Heart right ventricle (tissue), 16 donors: Measurements from ENCODE around the gene SLIT3. TPM values are rescaled to one million over a fixed set of nuclear protein-coding genes. Genes with fewer than 3 reads are reported as not detected.

ENCODE experiments used
- ATAC-seq, 8 donors: fragments of 200-7000 bp; cut with Tn5 transposase; one replicate each; pipeline ENCODE4 v1.9.1; 2020; ENCODE audit warnings: mild to moderate bottlenecking in 8 of 8, moderate library complexity in 8 of 8, moderate number of reproducible peaks in 1 of 8
- DNase-seq, 2 donors: peaks; one replicate each; pipeline ENCODE4 v3.0.0-alpha.2; 2020
- H3K27ac ChIP-seq, 10 donors: fragments of 200-600 bp; sonication (generic) in 2 of 10; one replicate each; pipeline versions ENCODE4 v1.5.0 to v1.8.0; 2020 to 2022; ENCODE audit warnings: mild to moderate bottlenecking in 3 of 10
- H3K27me3 ChIP-seq, 7 donors: fragments of 200-600 bp; one replicate each; pipeline ENCODE4 v1.8.0; 2021 to 2022; ENCODE audit warnings: mild to moderate bottlenecking in 2 of 7
- H3K36me3 ChIP-seq, 9 donors: fragments of 200-600 bp; sonication (generic) in 1 of 9; one replicate each; pipeline versions ENCODE4 v1.5.0 to v1.8.0; 2020 to 2022; ENCODE audit warnings: mild to moderate bottlenecking in 2 of 9
- H3K4me1 ChIP-seq, 9 donors: fragments of 200-600 bp; sonication (generic) in 1 of 9; one replicate each; pipeline versions ENCODE4 v1.5.0 to v1.8.0; 2020 to 2022; ENCODE audit warnings: mild to moderate bottlenecking in 4 of 9
- H3K4me3 ChIP-seq, 10 donors: fragments of 200-600 bp; sonication (generic) in 2 of 10; one replicate each; pipeline versions ENCODE4 v1.5.0 to v1.8.0; 2020 to 2022; ENCODE audit warnings: mild to moderate bottlenecking in 7 of 10, moderate library complexity in 2 of 10
- H3K9me3 ChIP-seq, 11 donors: fragments of 200-600 bp in 10 of 11; sonication (generic) in 2 of 11; one replicate each; pipeline versions ENCODE4 v1.5.0 to v1.8.0; 2013 to 2022; ENCODE audit warnings: mild to moderate bottlenecking in 2 of 11, control low read depth in 1 of 11, moderate library complexity in 1 of 11
- WGBS, 2 donors: extraction: QIAGEN DNeasy Blood & Tissue Kit; methylation state at CpG; one replicate each; pipeline ENCODE4 v1.1.7; 2013; ENCODE audit warnings: inconsistent platforms in 1 of 2; 5-methylcytosine and 5-hydroxymethylcytosine counted together
- intact Hi-C, 10 donors: fragments of 100-400 bp; cut with DNase I; formaldehyde crosslinking; loops; one replicate each; pipeline versions ENCODE4 v1.11.1 to v1.14.2; 2022
- polyA plus RNA-seq, 2 donors: library from polyadenylated mRNA; stranded (reverse); fragments of 200-250 nt; gene quantifications; one replicate each; pipeline ENCODE4 v1.2.3, GENCODE V29; 2013
- total RNA-seq, 10 donors: library from RNA; stranded (reverse); fragmentation: NEBNext Ultra II Directional in 3 of 10; extraction: Animal tissue kit (Norgen Biotek cat#: 25700) in 3 of 10; gene quantifications; one replicate each; pipeline versions ENCODE4 v1.2.1 to v1.2.4, GENCODE V29; 2021 to 2023
- TF ChIP-seq, protein P1 (sequence below), 9 donors: fragments of 200-600 bp; sonication (generic) in 2 of 9; IDR thresholded peaks; one replicate each; pipeline versions ENCODE4 v1.5.0 to v1.8.0; 2021 to 2022; ENCODE audit warnings: antibody characterized with exemption in 9 of 9, mild to moderate bottlenecking in 5 of 9, moderate library complexity in 1 of 9
- donor health status: Arrhythmogenic right ventricular cardiomyopathy.
- donor health status: ischemic (EF 13 %, LVEDD 7.1; RV severe dilation, severe dysfunction).
- donor health status: healthy with polysubstance abuse.
- donor health status: DM: no; HTN: yes; CAD: no.
- donor health status: DM: no; HTN: no; CAD: no.
- donor health status: ischemic (EF 25% LVEDD 6.9; RV normal size, moderate dysfunction).
- donor health status: ischemic (EF 25% LVEDD 5.7; RV mildly dilated, moderate dysfunction).
- donor health status: healthy.
- donor health status: DM: yes; HTN: yes; CAD: no.
- donor health status: Ischemic cardiomyopathy.
- donor health status: ischemic (EF 35%, LVEDD 5.7; RV mildly dilated, moderate dysfunction).
- donor health status: nonischemic (EF 11% LVEDD 7.7; RV severe dilation, severe dysfunction).
- donor health status: DM: yes; HTN: yes; CAD: no.
- donor health status: PGD.
- donor health status: ischemic (EF 29% LVEDD 5.4; RV normal size, mild dysfunction).
- donor health status: nonischemic (EF 23%, LVEDD 6.1; RV moderate dilation, normal function).

SLIT3 gene
- total and polyA plus RNA-seq, 12 donors = 2.0 to 29.2 (median 12.1) TPM

- ATAC-seq (no peak), DNase-seq (no peak)
- no peak overlapping the region for H3K27ac ChIP-seq
- 68 to 81% methylated on average over 5 of the region's 5 CpGs for WGBS, 2 donors
- H3K36me3 ChIP-seq = no peaks in the 10 kb centered on the region
- no peaks in the 10 kb centered on the region for H3K9me3 ChIP-seq
- TF ChIP-seq, protein P1, sequence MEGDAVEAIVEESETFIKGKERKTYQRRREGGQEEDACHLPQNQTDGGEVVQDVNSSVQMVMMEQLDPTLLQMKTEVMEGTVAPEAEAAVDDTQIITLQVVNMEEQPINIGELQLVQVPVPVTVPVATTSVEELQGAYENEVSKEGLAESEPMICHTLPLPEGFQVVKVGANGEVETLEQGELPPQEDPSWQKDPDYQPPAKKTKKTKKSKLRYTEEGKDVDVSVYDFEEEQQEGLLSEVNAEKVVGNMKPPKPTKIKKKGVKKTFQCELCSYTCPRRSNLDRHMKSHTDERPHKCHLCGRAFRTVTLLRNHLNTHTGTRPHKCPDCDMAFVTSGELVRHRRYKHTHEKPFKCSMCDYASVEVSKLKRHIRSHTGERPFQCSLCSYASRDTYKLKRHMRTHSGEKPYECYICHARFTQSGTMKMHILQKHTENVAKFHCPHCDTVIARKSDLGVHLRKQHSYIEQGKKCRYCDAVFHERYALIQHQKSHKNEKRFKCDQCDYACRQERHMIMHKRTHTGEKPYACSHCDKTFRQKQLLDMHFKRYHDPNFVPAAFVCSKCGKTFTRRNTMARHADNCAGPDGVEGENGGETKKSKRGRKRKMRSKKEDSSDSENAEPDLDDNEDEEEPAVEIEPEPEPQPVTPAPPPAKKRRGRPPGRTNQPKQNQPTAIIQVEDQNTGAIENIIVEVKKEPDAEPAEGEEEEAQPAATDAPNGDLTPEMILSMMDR (IDR thresholded peaks at IDR 0.05) = no peak
- H3K4me1 ChIP-seq = no peaks in the 10 kb centered on the region
- H3K27me3 ChIP-seq = no peaks in the 10 kb centered on the region
- no peak overlapping the region for H3K4me3 ChIP-seq
- intact Hi-C loops = no loop called here
Measured at GRCh38 chr5:168953351-168953750, 347.6 kb downstream of the SLIT3 start.

- DNase-seq (no peak), ATAC-seq (no peak)
- Histone ChIP-seq H3K9me3 (no peaks in the 10 kb centered on the region), H3K36me3 (no peaks in the 10 kb centered on the region), H3K4me3 (no peak overlapping the region), H3K27me3 (no peaks in the 10 kb centered on the region), H3K27ac (no peak overlapping the region), H3K4me1 (no peaks in the 10 kb centered on the region)
- TF ChIP-seq, protein P1 (IDR thresholded peaks at IDR 0.05) = no peak
- intact Hi-C loops = no loop called here
- WGBS, 2 donors = 88 to 90% methylated on average over 6 of the region's 6 CpGs
Measured at GRCh38 chr5:168952196-168952595, 348.7 kb downstream of the SLIT3 start.

DNA sequence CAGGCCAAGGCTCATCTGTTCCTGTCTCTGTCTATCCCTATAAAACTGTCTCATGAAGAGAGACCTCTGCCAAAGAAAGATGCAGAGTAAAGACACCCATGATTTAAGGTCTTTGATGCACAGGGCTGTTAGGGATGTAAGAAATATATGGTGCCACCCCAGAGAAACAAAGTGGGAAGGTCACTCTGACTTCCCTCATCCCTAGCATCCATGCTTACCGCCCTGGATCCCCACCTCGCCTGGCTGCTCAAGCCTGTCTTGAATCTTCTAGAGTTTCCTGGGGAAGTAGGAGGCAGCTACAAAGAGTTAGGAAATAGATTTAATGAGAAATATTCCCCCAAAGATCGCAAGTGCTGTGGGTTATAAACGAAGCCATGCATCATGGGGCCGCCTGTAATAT is 349.2 kb downstream of the SLIT3 start:
- no peaks in the 10 kb centered on the region for H3K9me3 ChIP-seq
- no peaks in the 10 kb centered on the region for H3K27me3 ChIP-seq
- H3K36me3 ChIP-seq = no peaks in the 10 kb centered on the region
- H3K4me1 ChIP-seq = no peaks in the 10 kb centered on the region
- H3K4me3 ChIP-seq = no peak overlapping the region
- WGBS, 2 donors = 93 to 96% methylated on average over 5 of the region's 5 CpGs
- H3K27ac ChIP-seq = no peak overlapping the region
- DNase-seq = no peak
- TF ChIP-seq, protein P1 (IDR thresholded peaks at IDR 0.05) = no peak
- no peak for ATAC-seq
- intact Hi-C loops = no loop called here

DNA sequence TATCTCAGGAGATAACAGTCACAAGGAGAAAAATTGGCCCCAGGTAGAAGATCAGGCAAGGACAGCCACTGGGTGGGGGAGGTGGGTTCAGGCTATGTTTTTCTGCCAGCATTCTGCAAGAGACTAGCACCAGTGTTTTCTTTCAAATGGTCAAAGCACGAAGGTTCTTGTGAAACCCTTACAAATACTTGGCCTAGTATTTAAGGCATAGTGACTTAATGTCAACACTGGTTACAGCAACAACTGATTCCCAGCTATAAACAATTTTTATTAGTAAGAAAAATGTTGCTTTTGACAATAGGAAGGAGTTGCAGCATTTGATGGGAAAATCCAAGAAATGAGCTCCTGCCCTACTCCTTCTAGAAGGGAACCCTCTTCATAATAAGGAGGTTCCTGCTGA is 349.6 kb downstream of the SLIT3 start:
- H3K4me3 ChIP-seq = no peak overlapping the region
- H3K27me3 ChIP-seq = no peaks in the 10 kb centered on the region
- no peaks in the 10 kb centered on the region for H3K4me1 ChIP-seq
- H3K27ac ChIP-seq = no peak overlapping the region
- H3K36me3 ChIP-seq = no peaks in the 10 kb centered on the region
- 74 to 79% methylated on average over 1 of the region's 1 CpG for WGBS, 2 donors
- DNase-seq (no peak), ATAC-seq (no peak)
- TF ChIP-seq, protein P1 (IDR thresholded peaks at IDR 0.05) = no peak
- intact Hi-C loops = no loop called here
- H3K9me3 ChIP-seq = no peaks in the 10 kb centered on the region
